OCI-LY1 (cell line): ENCODE measurements around the gene TBX15.

Experiments
- CTCF ChIP-seq: fragments of 200-600 bp; sonication (generic), shearing (Covaris generic); IDR thresholded peaks from 2 replicates; pipeline ENCODE4 v1.5.1; 2017; ENCODE audit warnings: mild to moderate bottlenecking, antibody characterized with exemption, low read length, moderate library complexity, mixed read lengths
- EZH2 ChIP-seq: fragments of 200-600 bp; sonication (generic), shearing (Covaris generic); IDR thresholded peaks from 2 replicates; pipeline ENCODE4 v1.8.0; 2017; ENCODE audit warnings: borderline replicate concordance, mixed run types, mild to moderate bottlenecking, antibody characterized with exemption, low read length, moderate library complexity, mixed read lengths

- TF ChIP-seq CTCF (no peak), EZH2 (no peak)
Measured at GRCh38 chr1:119026956-119027355, 38.8 kb upstream of the TBX15 start.
